Stimulated activated naive B cell treated with anti-CD40 and anti-IgM and Interleukin-4, amounts not matched to agents 10 μg/mL and 1 μg/mL and 100 μg/mL, for 72 hours (primary cell): ENCODE data around the gene IGF2BP3.

Source experiments
- ATAC-seq, 2 donors: fragments of 150-1000 bp; cut with Tn5 transposase; replicated peaks; 2 replicates each; pipeline ENCODE4 v1.10.0; 2021; ENCODE audit warnings: moderate library complexity in 1 of 2
- DNase-seq: peaks from one replicate; pipeline ENCODE4 v3.0.0; 2021
- H3K27ac Mint-ChIP-seq: one replicate; pipeline ENCODE4 v1.8.0; 2022; ENCODE audit warnings: mild to moderate bottlenecking, mixed read lengths
- H3K27me3 Mint-ChIP-seq, 2 donors: one replicate each; pipeline ENCODE4 v1.8.0; 2022; ENCODE audit warnings: mixed read lengths in 2 of 2
- H3K36me3 Mint-ChIP-seq, 2 donors: one replicate each; pipeline ENCODE4 v1.8.0; 2022; ENCODE audit warnings: mixed read lengths in 2 of 2, mild to moderate bottlenecking in 1 of 2
- H3K4me1 Mint-ChIP-seq, 2 donors: one replicate each; pipeline ENCODE4 v1.8.0; 2022; ENCODE audit warnings: mixed read lengths in 2 of 2, mild to moderate bottlenecking in 1 of 2
- H3K4me3 Mint-ChIP-seq, 2 donors: one replicate each; pipeline ENCODE4 v1.8.0; 2022; ENCODE audit warnings: mild to moderate bottlenecking in 2 of 2, mixed read lengths in 2 of 2, moderate library complexity in 1 of 2
- H3K9me3 Mint-ChIP-seq, 2 donors: one replicate each; pipeline ENCODE4 v1.8.0; 2022; ENCODE audit warnings: mixed read lengths in 2 of 2, mild to moderate bottlenecking in 1 of 2

The IGF2BP3 gene

GRCh38 chr7:23285657-23286646, 184.3 kb downstream of the IGF2BP3 start:
- no peak overlapping the region for H3K27ac Mint-ChIP-seq
- H3K4me3 Mint-ChIP-seq: no peak overlapping the region
- H3K36me3 Mint-ChIP-seq: no peaks in the 10 kb centered on the region
- ATAC-seq (no peak), DNase-seq (no peak)
- H3K9me3 Mint-ChIP-seq: no peaks in the 10 kb centered on the region
- peaks cover 0 to 2% of the 10 kb centered on the region in 2 donors for H3K4me1 Mint-ChIP-seq
- no peaks in the 10 kb centered on the region for H3K27me3 Mint-ChIP-seq

- Mint-ChIP-seq H3K36me3 (no peaks in the 10 kb centered on the region), H3K4me3 (no peak overlapping the region), H3K27ac (no peak overlapping the region), H3K4me1 (peaks cover 0 to 2% of the 10 kb centered on the region in 2 donors), H3K9me3 (no peaks in the 10 kb centered on the region), H3K27me3 (no peaks in the 10 kb centered on the region)
- ATAC-seq: no peak
- DNase-seq: no peak
These were observed 185.4 kb downstream of the IGF2BP3 start for GRCh38 chr7:23284871-23285270.

GRCh38 chr7:23283086-23283485, 187.2 kb downstream of the IGF2BP3 start:
- Mint-ChIP-seq H3K27me3 (no peaks in the 10 kb centered on the region), H3K27ac (no peak overlapping the region), H3K4me3 (no peak overlapping the region), H3K36me3 (no peaks in the 10 kb centered on the region), H3K4me1 (peaks cover 0 to 2% of the 10 kb centered on the region in 2 donors), H3K9me3 (no peaks in the 10 kb centered on the region)
- ATAC-seq (no peak), DNase-seq (no peak)

- no peaks in the 10 kb centered on the region for H3K27me3 Mint-ChIP-seq
- ATAC-seq: no peak
- no peak overlapping the region for H3K27ac Mint-ChIP-seq
- H3K4me1 Mint-ChIP-seq: no peaks in the 10 kb centered on the region
- H3K9me3 Mint-ChIP-seq: no peaks in the 10 kb centered on the region
- no peaks in the 10 kb centered on the region for H3K36me3 Mint-ChIP-seq
- no peak for DNase-seq
- no peak overlapping the region for H3K4me3 Mint-ChIP-seq
These were observed 190.3 kb downstream of the IGF2BP3 start for GRCh38 chr7:23279819-23280525.

GRCh38 chr7:23277359-23277989, 192.8 kb downstream of the IGF2BP3 start:
- Mint-ChIP-seq H3K4me1 (peaks cover 7 to 11% of the 10 kb centered on the region in 2 donors), H3K27me3 (no peaks in the 10 kb centered on the region), H3K27ac (no peak overlapping the region), H3K4me3 (no peak overlapping the region), H3K36me3 (no peaks in the 10 kb centered on the region), H3K9me3 (no peaks in the 10 kb centered on the region)
- peak; percentile 34 for DNase-seq
- ATAC-seq: peak; percentile 29 to 41

GRCh38 chr7:23276947-23277346, 193.3 kb downstream of the IGF2BP3 start:
- H3K4me3 Mint-ChIP-seq: no peak overlapping the region
- H3K27me3 Mint-ChIP-seq: peaks cover 0 to 5% of the 10 kb centered on the region in 2 donors
- H3K9me3 Mint-ChIP-seq: no peaks in the 10 kb centered on the region
- ATAC-seq: no peak
- H3K27ac Mint-ChIP-seq: no peak overlapping the region
- no peaks in the 10 kb centered on the region for H3K36me3 Mint-ChIP-seq
- H3K4me1 Mint-ChIP-seq: peaks cover 7 to 11% of the 10 kb centered on the region in 2 donors
- no peak for DNase-seq

GRCh38 chr7:23276376-23276775, 193.9 kb downstream of the IGF2BP3 start:
- H3K36me3 Mint-ChIP-seq: no peaks in the 10 kb centered on the region
- peaks cover 0 to 5% of the 10 kb centered on the region in 2 donors for H3K27me3 Mint-ChIP-seq
- H3K4me1 Mint-ChIP-seq: peaks cover 7 to 11% of the 10 kb centered on the region in 2 donors
- no peaks in the 10 kb centered on the region for H3K9me3 Mint-ChIP-seq
- DNase-seq (no peak), ATAC-seq (no peak)
- H3K27ac Mint-ChIP-seq: no peak overlapping the region
- no peak overlapping the region for H3K4me3 Mint-ChIP-seq

- ATAC-seq: no peak
- H3K27ac Mint-ChIP-seq: no peak overlapping the region
- no peaks in the 10 kb centered on the region for H3K9me3 Mint-ChIP-seq
- H3K36me3 Mint-ChIP-seq: no peaks in the 10 kb centered on the region
- DNase-seq: no peak
- H3K4me1 Mint-ChIP-seq: peaks cover 7 to 11% of the 10 kb centered on the region in 2 donors
- peaks cover 0 to 5% of the 10 kb centered on the region in 2 donors for H3K27me3 Mint-ChIP-seq
- H3K4me3 Mint-ChIP-seq: no peak overlapping the region
These were observed 194.4 kb downstream of the IGF2BP3 start for GRCh38 chr7:23275912-23276311.

GRCh38 chr7:23273141-23273599, 197.1 kb downstream of the IGF2BP3 start:
- H3K27ac Mint-ChIP-seq: peak overlapping the region; percentile 62
- peaks cover 4 to 11% of the 10 kb centered on the region in 2 donors for H3K27me3 Mint-ChIP-seq
- no peaks in the 10 kb centered on the region for H3K9me3 Mint-ChIP-seq
- H3K4me1 Mint-ChIP-seq: peaks cover 7 to 11% of the 10 kb centered on the region in 2 donors
- peak; percentile 98 to 99 for ATAC-seq
- H3K36me3 Mint-ChIP-seq: no peaks in the 10 kb centered on the region
- peak overlapping the region; percentile 77 to 82 for H3K4me3 Mint-ChIP-seq
- DNase-seq: peak; percentile 81

- no peaks in the 10 kb centered on the region for H3K9me3 Mint-ChIP-seq
- no peak overlapping the region for H3K27ac Mint-ChIP-seq
- DNase-seq (no peak), ATAC-seq (no peak)
- peaks cover 7 to 11% of the 10 kb centered on the region in 2 donors for H3K4me1 Mint-ChIP-seq
- no peaks in the 10 kb centered on the region for H3K36me3 Mint-ChIP-seq
- H3K27me3 Mint-ChIP-seq: peaks cover 4 to 11% of the 10 kb centered on the region in 2 donors
- no peak overlapping the region for H3K4me3 Mint-ChIP-seq
These were observed 198.0 kb downstream of the IGF2BP3 start for GRCh38 chr7:23272275-23272674.

- no peaks in the 10 kb centered on the region for H3K9me3 Mint-ChIP-seq
- H3K27me3 Mint-ChIP-seq: peaks cover 4 to 11% of the 10 kb centered on the region in 2 donors
- H3K27ac Mint-ChIP-seq: no peak overlapping the region
- no peak overlapping the region for H3K4me3 Mint-ChIP-seq
- ATAC-seq (no peak), DNase-seq (no peak)
- H3K36me3 Mint-ChIP-seq: no peaks in the 10 kb centered on the region
- H3K4me1 Mint-ChIP-seq: peaks cover 7 to 11% of the 10 kb centered on the region in 2 donors
These were observed 201.5 kb downstream of the IGF2BP3 start for GRCh38 chr7:23268746-23269145.

GRCh38 chr7:23268167-23268566, 202.1 kb downstream of the IGF2BP3 start:
- no peak for ATAC-seq
- Mint-ChIP-seq H3K27me3 (peaks cover 4 to 11% of the 10 kb centered on the region in 2 donors), H3K27ac (no peak overlapping the region), H3K9me3 (no peaks in the 10 kb centered on the region), H3K4me3 (no peak overlapping the region), H3K4me1 (peaks cover 4 to 6% of the 10 kb centered on the region in 2 donors), H3K36me3 (no peaks in the 10 kb centered on the region)
- DNase-seq: no peak

- Mint-ChIP-seq H3K4me3 (no peak overlapping the region), H3K4me1 (no peaks in the 10 kb centered on the region), H3K36me3 (no peaks in the 10 kb centered on the region), H3K9me3 (no peaks in the 10 kb centered on the region), H3K27me3 (peaks cover 4 to 10% of the 10 kb centered on the region in 2 donors), H3K27ac (no peak overlapping the region)
- ATAC-seq (no peak), DNase-seq (no peak)
These were observed 202.9 kb downstream of the IGF2BP3 start for GRCh38 chr7:23267357-23267756.

GRCh38 chr7:23266918-23267317, 203.4 kb downstream of the IGF2BP3 start:
- Mint-ChIP-seq H3K27ac (no peak overlapping the region), H3K4me3 (no peak overlapping the region), H3K9me3 (no peaks in the 10 kb centered on the region), H3K27me3 (peaks cover 4 to 6% of the 10 kb centered on the region in 2 donors), H3K36me3 (no peaks in the 10 kb centered on the region), H3K4me1 (no peaks in the 10 kb centered on the region)
- ATAC-seq (no peak), DNase-seq (no peak)
